Measurements from ENCODE around the gene ZNF575. TPM values are rescaled to one million over a fixed set of nuclear protein-coding genes. Genes with fewer than 3 reads are reported as not detected.

The ZNF575 gene
- total RNA-seq, 1 experiment from 2014 or later, result 1.1 TPM

DNA sequence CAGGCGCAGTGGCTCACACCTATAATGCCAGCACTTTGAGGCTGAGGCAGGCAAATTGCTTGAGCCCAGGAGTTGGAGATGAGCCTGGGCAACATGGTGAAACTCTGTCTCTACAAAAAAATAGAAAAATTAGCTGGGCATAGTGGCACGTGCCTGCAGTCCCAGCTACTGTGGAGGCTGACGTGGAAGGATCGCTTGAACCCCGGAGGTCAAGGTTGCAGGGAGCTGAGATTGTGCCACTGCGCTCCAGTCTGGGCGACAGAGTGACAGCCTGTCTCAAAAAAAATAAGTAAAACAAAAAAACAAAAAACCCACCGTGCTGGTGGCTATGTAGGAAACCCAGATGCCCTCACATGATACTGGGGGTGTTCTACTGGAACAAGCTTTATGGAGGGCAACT is 44.8 kb upstream of the ZNF575 start:
- intact Hi-C loops (cut with micrococcal nuclease), result no loop called here
- H3K4me3 Mint-ChIP-seq (ENCODE audit: unreplicated experiment), result no peak overlapping the region
- no peaks in the 10 kb centered on the region for H3K36me3 Mint-ChIP-seq (ENCODE audit: insufficient read depth, unreplicated experiment)
- CTCF ChIA-PET, result no interaction called here
- BruUV-seq (replicated peaks), result no TSS peak
- H3K27me3 Mint-ChIP-seq (ENCODE audit: insufficient read depth, unreplicated experiment), result no peaks in the 10 kb centered on the region
- H3K27ac Mint-ChIP-seq (ENCODE audit: low read depth, unreplicated experiment), result no peak overlapping the region
- POLR2A ChIA-PET, result no interaction called here
- no peaks in the 10 kb centered on the region for H3K4me1 Mint-ChIP-seq (ENCODE audit: insufficient read depth, unreplicated experiment)
- TF ChIP-seq, protein P1, sequence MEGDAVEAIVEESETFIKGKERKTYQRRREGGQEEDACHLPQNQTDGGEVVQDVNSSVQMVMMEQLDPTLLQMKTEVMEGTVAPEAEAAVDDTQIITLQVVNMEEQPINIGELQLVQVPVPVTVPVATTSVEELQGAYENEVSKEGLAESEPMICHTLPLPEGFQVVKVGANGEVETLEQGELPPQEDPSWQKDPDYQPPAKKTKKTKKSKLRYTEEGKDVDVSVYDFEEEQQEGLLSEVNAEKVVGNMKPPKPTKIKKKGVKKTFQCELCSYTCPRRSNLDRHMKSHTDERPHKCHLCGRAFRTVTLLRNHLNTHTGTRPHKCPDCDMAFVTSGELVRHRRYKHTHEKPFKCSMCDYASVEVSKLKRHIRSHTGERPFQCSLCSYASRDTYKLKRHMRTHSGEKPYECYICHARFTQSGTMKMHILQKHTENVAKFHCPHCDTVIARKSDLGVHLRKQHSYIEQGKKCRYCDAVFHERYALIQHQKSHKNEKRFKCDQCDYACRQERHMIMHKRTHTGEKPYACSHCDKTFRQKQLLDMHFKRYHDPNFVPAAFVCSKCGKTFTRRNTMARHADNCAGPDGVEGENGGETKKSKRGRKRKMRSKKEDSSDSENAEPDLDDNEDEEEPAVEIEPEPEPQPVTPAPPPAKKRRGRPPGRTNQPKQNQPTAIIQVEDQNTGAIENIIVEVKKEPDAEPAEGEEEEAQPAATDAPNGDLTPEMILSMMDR (IDR thresholded peaks at IDR 0.05; ENCODE audit: unreplicated experiment), result no peak
- no peaks in the 10 kb centered on the region for H3K9me3 Mint-ChIP-seq (ENCODE audit: unreplicated experiment)
- DNase-seq (ENCODE audit: unreplicated experiment), result no peak

DNA sequence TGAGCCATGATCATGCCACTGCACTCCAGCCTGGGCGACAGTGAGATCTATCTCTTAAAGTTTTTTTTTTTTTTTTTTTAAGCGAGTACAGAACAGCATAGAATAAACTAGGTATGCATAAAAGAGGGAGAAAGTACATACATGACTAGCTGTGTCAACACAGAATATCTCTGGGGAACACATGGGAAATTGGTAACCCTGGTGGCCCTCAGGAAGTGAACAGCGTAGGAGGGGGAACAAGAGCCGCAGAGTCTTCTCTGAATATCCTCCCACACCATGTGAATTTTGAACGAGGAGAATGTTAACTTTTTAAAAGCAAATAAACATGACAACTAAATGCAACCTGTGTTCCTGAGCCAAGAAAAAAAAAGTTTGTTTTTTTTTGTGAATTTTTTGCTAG is 43.7 kb upstream of the ZNF575 start:
- H3K4me3 Mint-ChIP-seq (ENCODE audit: unreplicated experiment), result no peak overlapping the region
- ChIA-PET POLR2A (no interaction called here), CTCF (no interaction called here)
- BruUV-seq (replicated peaks), result no TSS peak
- no peak for DNase-seq (ENCODE audit: unreplicated experiment)
- no peaks in the 10 kb centered on the region for H3K27me3 Mint-ChIP-seq (ENCODE audit: insufficient read depth, unreplicated experiment)
- H3K27ac Mint-ChIP-seq (ENCODE audit: low read depth, unreplicated experiment), result no peak overlapping the region
- no peaks in the 10 kb centered on the region for H3K4me1 Mint-ChIP-seq (ENCODE audit: insufficient read depth, unreplicated experiment)
- H3K36me3 Mint-ChIP-seq (ENCODE audit: insufficient read depth, unreplicated experiment), result no peaks in the 10 kb centered on the region
- TF ChIP-seq, protein P1 (IDR thresholded peaks at IDR 0.05; ENCODE audit: unreplicated experiment), result no peak
- no peaks in the 10 kb centered on the region for H3K9me3 Mint-ChIP-seq (ENCODE audit: unreplicated experiment)
- intact Hi-C loops (cut with micrococcal nuclease), result no loop called here

DNA sequence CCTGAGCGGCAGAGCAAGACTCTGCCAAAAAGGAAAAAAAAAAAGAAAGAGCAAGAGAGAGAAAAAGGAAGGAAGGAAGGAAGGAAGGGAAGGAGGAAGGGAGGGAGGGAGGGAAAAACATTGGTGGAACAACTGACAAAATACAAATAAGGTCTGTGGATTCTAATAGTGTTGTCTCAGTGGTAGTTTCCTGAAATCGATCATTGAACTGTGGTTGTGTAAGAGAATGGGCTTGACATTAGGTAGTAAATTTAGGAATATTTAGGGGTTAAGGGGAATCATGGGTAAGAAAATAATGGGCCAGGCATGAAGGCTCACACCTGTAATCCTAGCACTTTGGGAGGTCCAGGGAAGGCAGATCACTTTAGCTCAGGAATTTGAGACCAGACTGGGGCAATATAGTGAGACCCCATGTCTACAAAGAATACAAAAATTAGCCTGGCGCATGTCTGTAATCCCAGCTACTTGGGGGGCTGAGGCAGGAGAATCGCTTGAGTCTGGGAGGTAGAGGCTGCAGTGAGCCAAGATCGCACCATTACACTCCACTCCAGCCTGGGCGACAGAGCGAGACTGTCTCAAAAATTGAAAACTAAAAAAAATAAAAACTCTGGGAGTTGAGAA is 42.9 kb upstream of the ZNF575 start:
- Mint-ChIP-seq H3K27me3 (ENCODE audit: insufficient read depth, unreplicated experiment) (no peaks in the 10 kb centered on the region), H3K9me3 (ENCODE audit: unreplicated experiment) (no peaks in the 10 kb centered on the region), H3K4me1 (ENCODE audit: insufficient read depth, unreplicated experiment) (no peaks in the 10 kb centered on the region), H3K4me3 (ENCODE audit: unreplicated experiment) (no peak overlapping the region), H3K36me3 (ENCODE audit: insufficient read depth, unreplicated experiment) (no peaks in the 10 kb centered on the region), H3K27ac (ENCODE audit: low read depth, unreplicated experiment) (no peak overlapping the region)
- TF ChIP-seq, protein P1 (IDR thresholded peaks at IDR 0.05; ENCODE audit: unreplicated experiment), result no peak
- POLR2A ChIA-PET, result interaction anchor here (1.1 kb wide), 1 partner anchor 14 kb away, joined by 3 read pairs; no protein-coding TSS in a partner anchor
- intact Hi-C loops (cut with micrococcal nuclease), result no loop called here
- CTCF ChIA-PET, result interaction anchor here (0.6 to 1.2 kb wide), 4 partner anchors 8 to 50 kb away, joined by 3 to 4 read pairs (median 3); no protein-coding TSS in a partner anchor
- DNase-seq (ENCODE audit: unreplicated experiment), result no peak
- no TSS peak for BruUV-seq (replicated peaks)

DNA sequence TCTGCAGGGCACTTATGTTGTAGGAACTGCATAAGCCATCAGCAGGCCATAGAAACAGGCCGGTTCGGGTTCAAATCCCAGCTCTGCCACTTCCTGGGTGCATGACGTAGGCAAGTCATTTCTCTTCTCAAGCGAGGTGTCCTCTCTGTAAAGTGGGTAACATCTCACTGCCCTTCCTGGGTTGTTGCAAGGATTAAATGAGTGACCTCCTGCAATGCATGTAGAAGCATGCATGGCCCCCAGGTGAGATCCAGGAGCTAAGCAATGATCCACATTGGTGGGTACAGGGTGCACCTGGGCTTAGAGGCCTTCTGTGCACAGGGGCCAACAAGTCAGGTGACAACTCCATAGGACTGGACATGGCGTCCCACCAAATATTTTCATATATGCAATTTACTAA is 42.2 kb upstream of the ZNF575 start:
- peaks cover 5% of the 10 kb centered on the region for H3K36me3 Mint-ChIP-seq (ENCODE audit: insufficient read depth, unreplicated experiment)
- CTCF ChIA-PET, result interaction anchor here (0.6 to 1.2 kb wide), 4 partner anchors 9 to 45 kb away, joined by 3 to 4 read pairs (median 3); no protein-coding TSS in a partner anchor
- no TSS peak for BruUV-seq (replicated peaks)

More for the DNA sequence above, 42.2 kb upstream of the ZNF575 start:
- no peak overlapping the region for H3K27ac Mint-ChIP-seq (ENCODE audit: low read depth, unreplicated experiment)
- H3K4me1 Mint-ChIP-seq (ENCODE audit: insufficient read depth, unreplicated experiment), result no peaks in the 10 kb centered on the region
- intact Hi-C loops (cut with micrococcal nuclease), result no loop called here
- POLR2A ChIA-PET, result interaction anchor here (1.1 kb wide), 1 partner anchor 13 kb away, joined by 3 read pairs; no protein-coding TSS in a partner anchor
- H3K9me3 Mint-ChIP-seq (ENCODE audit: unreplicated experiment), result no peaks in the 10 kb centered on the region
- H3K27me3 Mint-ChIP-seq (ENCODE audit: insufficient read depth, unreplicated experiment), result no peaks in the 10 kb centered on the region
- H3K4me3 Mint-ChIP-seq (ENCODE audit: unreplicated experiment), result no peak overlapping the region
- DNase-seq (ENCODE audit: unreplicated experiment), result no peak
- TF ChIP-seq, protein P1 (IDR thresholded peaks at IDR 0.05; ENCODE audit: unreplicated experiment), result no peak
